22Rv1 (cell line): ENCODE results near the gene CGB8.

Experiments
- ZFX ChIP-seq: fragments of 450-650 bp; IDR thresholded peaks from 2 replicates; pipeline ENCODE4 v1.6.1; 2017; ENCODE audit warnings: antibody characterized with exemption, borderline replicate concordance
- TF ChIP-seq, protein P1 (sequence below): fragments of 450-650 bp; IDR thresholded peaks from 2 replicates; pipeline ENCODE4 v1.5.1; 2017; ENCODE audit warnings: mild to moderate bottlenecking

- TF ChIP-seq, protein P1, sequence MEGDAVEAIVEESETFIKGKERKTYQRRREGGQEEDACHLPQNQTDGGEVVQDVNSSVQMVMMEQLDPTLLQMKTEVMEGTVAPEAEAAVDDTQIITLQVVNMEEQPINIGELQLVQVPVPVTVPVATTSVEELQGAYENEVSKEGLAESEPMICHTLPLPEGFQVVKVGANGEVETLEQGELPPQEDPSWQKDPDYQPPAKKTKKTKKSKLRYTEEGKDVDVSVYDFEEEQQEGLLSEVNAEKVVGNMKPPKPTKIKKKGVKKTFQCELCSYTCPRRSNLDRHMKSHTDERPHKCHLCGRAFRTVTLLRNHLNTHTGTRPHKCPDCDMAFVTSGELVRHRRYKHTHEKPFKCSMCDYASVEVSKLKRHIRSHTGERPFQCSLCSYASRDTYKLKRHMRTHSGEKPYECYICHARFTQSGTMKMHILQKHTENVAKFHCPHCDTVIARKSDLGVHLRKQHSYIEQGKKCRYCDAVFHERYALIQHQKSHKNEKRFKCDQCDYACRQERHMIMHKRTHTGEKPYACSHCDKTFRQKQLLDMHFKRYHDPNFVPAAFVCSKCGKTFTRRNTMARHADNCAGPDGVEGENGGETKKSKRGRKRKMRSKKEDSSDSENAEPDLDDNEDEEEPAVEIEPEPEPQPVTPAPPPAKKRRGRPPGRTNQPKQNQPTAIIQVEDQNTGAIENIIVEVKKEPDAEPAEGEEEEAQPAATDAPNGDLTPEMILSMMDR, result no peak
- TF ChIP-seq ZFX, result no peak
Measured at GRCh38 chr19:49071860-49072547, 23.1 kb upstream of the CGB8 start.
